Thyroid gland (tissue), 4 donors: ENCODE results near the gene ME3.

Experiments
- POLR2A ChIP-seq, 2 donors: fragments of 450-650 bp; IDR thresholded peaks; one replicate each; pipeline ENCODE4 v1.6.1; 2017; ENCODE audit warnings: antibody characterized with exemption in 2 of 2, mild to moderate bottlenecking in 2 of 2, moderate library complexity in 1 of 2
- TF ChIP-seq, protein P1 (sequence below), 6 experiments: fragments of 200-600 bp in 3 of 6; fragments of 450-650 bp in 3 of 6; sonication (generic) in 3 of 6; IDR thresholded peaks; one replicate each; pipeline ENCODE4 v1.5.1; 2016 to 2019; ENCODE audit warnings: antibody characterized with exemption in 6 of 6, mild to moderate bottlenecking in 2 of 6, inconsistent platforms in 1 of 6, moderate library complexity in 1 of 6

DNA sequence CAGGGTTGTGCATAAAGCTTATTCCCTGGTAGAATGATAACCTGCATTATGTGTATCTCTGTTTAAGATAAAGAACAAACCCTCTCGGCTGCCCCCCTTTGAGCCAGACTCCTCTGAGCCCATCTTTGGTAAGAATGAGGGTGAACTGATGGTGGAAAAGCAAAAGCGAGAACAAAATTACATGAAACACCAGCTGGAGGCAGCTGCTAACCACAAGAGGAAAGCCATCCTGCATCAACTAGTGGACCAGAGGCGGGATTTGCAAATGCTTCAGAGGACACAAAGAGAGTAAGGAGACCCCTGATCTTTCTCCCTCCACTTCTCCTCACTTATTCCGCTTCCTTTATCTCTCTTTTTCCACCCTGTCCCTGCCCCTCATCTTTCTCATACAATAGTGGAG lies 257.4 kb downstream of the ME3 start:
- TF ChIP-seq, protein P1, sequence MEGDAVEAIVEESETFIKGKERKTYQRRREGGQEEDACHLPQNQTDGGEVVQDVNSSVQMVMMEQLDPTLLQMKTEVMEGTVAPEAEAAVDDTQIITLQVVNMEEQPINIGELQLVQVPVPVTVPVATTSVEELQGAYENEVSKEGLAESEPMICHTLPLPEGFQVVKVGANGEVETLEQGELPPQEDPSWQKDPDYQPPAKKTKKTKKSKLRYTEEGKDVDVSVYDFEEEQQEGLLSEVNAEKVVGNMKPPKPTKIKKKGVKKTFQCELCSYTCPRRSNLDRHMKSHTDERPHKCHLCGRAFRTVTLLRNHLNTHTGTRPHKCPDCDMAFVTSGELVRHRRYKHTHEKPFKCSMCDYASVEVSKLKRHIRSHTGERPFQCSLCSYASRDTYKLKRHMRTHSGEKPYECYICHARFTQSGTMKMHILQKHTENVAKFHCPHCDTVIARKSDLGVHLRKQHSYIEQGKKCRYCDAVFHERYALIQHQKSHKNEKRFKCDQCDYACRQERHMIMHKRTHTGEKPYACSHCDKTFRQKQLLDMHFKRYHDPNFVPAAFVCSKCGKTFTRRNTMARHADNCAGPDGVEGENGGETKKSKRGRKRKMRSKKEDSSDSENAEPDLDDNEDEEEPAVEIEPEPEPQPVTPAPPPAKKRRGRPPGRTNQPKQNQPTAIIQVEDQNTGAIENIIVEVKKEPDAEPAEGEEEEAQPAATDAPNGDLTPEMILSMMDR (IDR thresholded peaks at IDR 0.05) = no peak
- TF ChIP-seq POLR2A (IDR thresholded peaks at IDR 0.05) = no peak
